Nephron (organoid): Measurements from ENCODE around the gene NUTM2A.
"Not testable (repeated sequence)": the region's sequence is repeated elsewhere in the genome, so short reads cannot be mapped to it uniquely, and the experiment has no call there.

Experiments
- H3K27ac Mint-ChIP-seq, 3 experiments: 2 replicates each; pipeline ENCODE4 v1.8.0; 2020; ENCODE audit warnings: mixed read lengths in 3 of 3, mild to moderate bottlenecking in 2 of 3, moderate library complexity in 1 of 3
- H3K27me3 Mint-ChIP-seq: 2 replicates; pipeline ENCODE4 v1.8.0; 2021; ENCODE audit warnings: low read depth, mild to moderate bottlenecking, moderate library complexity, mixed read lengths
- H3K36me3 Mint-ChIP-seq: 2 replicates; pipeline ENCODE4 v1.8.0; 2020; ENCODE audit warnings: low read depth, mixed read lengths
- H3K4me1 Mint-ChIP-seq: 2 replicates; pipeline ENCODE4 v1.8.0; 2020; ENCODE audit warnings: mixed read lengths
- H3K4me3 Mint-ChIP-seq, 3 experiments: 2 replicates each; pipeline ENCODE4 v1.8.0; 2020; ENCODE audit warnings: mild to moderate bottlenecking in 3 of 3, mixed read lengths in 3 of 3, moderate library complexity in 2 of 3
- H3K9me3 Mint-ChIP-seq: 2 replicates; pipeline ENCODE4 v1.8.0; 2020; ENCODE audit warnings: mixed read lengths

The NUTM2A gene

DNA sequence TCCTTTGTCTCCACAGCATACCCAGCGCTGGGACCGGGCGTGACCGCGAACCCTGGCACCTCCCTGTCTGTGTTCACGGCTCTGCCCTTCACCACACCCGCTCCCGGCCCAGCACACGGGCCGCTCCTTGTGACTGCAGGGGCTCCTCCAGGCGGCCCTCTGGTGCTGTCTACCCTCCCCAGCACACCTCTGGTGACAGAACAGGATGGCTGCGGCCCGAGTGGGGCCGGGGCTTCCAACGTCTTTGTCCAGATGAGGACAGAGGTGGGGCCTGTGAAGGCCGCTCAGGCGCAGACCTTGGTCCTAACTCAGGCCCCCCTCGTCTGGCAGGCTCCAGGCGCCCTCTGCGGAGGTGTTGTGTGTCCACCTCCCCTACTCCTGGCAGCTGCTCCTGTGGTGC is 3.0 kb downstream of the NUTM2A start:
- not testable (repeated sequence) for H3K9me3 Mint-ChIP-seq, H3K4me1 Mint-ChIP-seq, H3K4me3 Mint-ChIP-seq, H3K36me3 Mint-ChIP-seq, H3K27me3 Mint-ChIP-seq, H3K27ac Mint-ChIP-seq

DNA sequence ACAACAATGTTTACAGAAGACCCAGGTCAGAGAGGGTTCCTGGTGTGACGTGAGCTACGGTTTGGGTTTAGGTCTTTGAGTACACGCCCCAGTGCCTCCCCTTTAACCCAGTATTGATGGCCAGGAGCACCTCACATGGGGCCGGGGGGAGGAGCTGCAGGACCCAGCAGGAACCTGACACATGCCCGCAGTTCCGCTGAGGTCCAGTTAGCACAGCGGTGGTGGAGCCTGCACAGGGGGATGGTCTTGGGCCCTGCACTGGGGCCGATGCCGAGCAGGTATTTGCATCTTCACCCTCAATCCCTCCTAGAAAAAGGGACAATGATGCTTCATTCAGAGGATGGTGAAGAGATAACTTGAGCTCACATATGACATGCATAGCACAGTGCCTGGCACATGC is 4.0 kb downstream of the NUTM2A start:
- H3K27ac Mint-ChIP-seq, H3K4me1 Mint-ChIP-seq, H3K36me3 Mint-ChIP-seq, H3K4me3 Mint-ChIP-seq, H3K9me3 Mint-ChIP-seq, H3K27me3 Mint-ChIP-seq: not testable (repeated sequence)

DNA sequence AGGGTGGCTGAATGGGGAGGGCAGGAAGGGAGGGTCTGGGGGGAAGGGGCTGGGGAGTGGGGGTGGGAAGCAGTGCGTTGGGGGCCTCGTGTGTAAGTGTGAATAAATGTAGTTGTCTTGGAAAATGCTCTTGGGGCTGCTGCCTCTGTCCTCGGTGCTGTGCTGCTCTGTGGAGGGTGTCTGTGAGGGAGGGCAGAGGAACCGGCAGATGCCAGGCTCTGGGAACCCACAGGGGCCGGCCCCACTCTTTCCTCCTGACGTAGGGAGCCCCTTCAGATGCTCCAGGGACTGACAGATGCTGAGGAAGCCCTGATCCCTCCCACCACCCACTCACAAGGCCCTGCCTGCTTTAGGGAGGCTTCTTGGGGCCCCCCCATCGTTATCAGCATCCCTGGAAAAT is 9.6 kb downstream of the NUTM2A start:
- not testable (repeated sequence) for H3K27me3 Mint-ChIP-seq, H3K27ac Mint-ChIP-seq, H3K4me3 Mint-ChIP-seq, H3K4me1 Mint-ChIP-seq, H3K36me3 Mint-ChIP-seq, H3K9me3 Mint-ChIP-seq

DNA sequence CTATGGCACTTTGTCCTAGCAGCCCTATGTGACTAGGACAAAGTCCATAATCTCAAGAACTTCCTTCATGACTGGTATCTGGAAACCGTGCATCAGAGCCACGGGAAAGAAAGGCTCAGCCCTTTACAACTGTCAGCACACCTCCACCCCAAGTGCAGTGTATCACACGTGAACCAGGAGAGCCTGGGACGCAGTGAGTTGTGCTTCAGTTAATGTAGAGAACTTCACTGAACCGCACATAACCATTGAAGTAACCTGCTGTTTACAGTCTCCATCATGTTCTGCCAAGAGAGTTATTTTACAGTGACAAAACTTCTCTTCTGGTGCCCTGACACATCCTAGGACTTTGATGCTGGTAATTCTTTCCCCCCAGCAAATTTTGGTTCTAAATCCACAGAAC is 12.0 kb downstream of the NUTM2A start:
- not testable (repeated sequence) for H3K36me3 Mint-ChIP-seq, H3K9me3 Mint-ChIP-seq, H3K4me1 Mint-ChIP-seq, H3K27me3 Mint-ChIP-seq, H3K27ac Mint-ChIP-seq, H3K4me3 Mint-ChIP-seq

DNA sequence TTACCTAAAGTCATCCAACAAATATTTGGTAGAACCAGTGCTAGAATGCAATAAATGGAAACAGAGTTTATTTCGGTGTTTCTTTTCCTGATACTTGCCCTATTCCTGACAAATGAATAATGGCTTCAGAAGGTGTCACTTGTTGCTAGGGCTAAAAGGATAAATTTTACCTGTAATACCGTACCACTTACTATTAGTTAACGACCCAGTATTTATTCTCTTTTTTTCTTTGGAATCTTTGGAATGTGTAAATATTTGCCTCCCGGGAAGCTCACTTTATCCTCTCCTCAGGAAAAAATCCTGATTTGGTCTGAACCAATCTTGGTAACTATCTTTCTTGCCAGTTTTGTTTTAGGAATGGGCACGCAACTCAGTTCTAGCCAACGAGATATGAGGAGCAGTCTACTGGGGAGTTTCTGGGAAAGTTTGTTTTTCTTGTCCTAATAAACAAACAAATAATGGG is 14.1 kb downstream of the NUTM2A start:
- not testable (repeated sequence) for H3K27ac Mint-ChIP-seq, H3K9me3 Mint-ChIP-seq, H3K4me3 Mint-ChIP-seq, H3K36me3 Mint-ChIP-seq, H3K27me3 Mint-ChIP-seq, H3K4me1 Mint-ChIP-seq

DNA sequence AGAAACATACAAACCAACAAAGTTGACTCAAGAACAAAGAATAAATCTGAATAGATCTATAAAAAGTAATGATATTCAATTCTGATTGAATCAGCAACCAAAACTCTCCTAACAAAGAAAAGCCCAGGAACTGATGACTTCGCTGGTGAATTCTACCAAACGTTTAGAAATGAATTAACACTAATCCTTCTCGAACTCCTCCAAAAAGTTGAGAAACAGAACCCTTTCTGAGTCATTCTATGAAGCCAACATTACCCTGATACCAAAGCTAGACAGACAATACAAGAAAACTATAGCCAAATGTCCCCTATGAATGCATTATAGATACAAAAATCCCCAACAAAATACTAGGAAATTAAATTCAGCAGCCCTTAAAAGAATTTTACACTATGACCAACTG is 16.9 kb downstream of the NUTM2A start:
- not testable (repeated sequence) for H3K4me3 Mint-ChIP-seq, H3K9me3 Mint-ChIP-seq, H3K36me3 Mint-ChIP-seq, H3K27ac Mint-ChIP-seq, H3K4me1 Mint-ChIP-seq, H3K27me3 Mint-ChIP-seq

DNA sequence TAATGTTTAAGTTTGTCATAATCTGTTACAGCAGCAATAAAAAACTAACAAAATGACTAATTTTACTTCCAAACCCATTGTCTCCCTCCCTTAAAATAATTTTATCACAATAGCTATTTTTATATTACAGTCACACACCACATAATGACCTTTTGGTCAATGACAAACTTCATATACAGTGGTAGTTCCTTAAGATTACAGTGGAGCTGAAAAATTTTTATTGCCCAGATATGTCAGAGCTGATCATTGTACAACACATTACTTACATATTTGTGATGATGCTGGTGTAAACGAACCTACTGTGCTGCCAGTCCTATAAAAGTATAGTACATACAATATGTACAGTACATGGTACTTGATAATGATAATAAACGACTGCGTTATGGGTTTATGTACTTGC is 22.1 kb downstream of the NUTM2A start:
- H3K27me3 Mint-ChIP-seq, H3K36me3 Mint-ChIP-seq, H3K9me3 Mint-ChIP-seq, H3K4me1 Mint-ChIP-seq, H3K4me3 Mint-ChIP-seq, H3K27ac Mint-ChIP-seq: not testable (repeated sequence)

DNA sequence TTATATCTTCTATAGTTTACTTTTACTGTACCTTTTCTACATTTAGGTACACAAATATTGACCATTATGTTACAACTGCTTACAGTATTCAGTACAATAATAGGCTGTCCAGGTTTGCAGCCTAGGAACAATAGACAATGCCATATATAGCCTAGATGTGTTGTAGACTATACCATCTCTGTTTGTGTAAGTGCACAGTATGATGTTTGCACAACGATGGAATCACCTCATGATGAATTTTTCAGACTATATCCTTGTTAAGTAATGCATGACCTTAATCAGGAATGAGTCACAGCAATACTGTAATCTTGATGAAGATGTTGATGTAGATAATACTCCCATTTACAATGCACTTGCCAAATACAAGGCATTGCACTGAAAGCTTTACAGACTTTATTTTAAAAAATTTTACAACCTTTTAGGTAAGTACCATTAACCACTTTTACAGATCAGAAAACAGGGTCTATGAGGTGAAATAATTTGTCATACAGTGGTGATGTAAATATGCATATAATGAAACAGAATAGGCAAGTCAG is 23.6 kb downstream of the NUTM2A start:
- not testable (repeated sequence) for H3K27me3 Mint-ChIP-seq, H3K4me3 Mint-ChIP-seq, H3K9me3 Mint-ChIP-seq, H3K4me1 Mint-ChIP-seq, H3K36me3 Mint-ChIP-seq, H3K27ac Mint-ChIP-seq

DNA sequence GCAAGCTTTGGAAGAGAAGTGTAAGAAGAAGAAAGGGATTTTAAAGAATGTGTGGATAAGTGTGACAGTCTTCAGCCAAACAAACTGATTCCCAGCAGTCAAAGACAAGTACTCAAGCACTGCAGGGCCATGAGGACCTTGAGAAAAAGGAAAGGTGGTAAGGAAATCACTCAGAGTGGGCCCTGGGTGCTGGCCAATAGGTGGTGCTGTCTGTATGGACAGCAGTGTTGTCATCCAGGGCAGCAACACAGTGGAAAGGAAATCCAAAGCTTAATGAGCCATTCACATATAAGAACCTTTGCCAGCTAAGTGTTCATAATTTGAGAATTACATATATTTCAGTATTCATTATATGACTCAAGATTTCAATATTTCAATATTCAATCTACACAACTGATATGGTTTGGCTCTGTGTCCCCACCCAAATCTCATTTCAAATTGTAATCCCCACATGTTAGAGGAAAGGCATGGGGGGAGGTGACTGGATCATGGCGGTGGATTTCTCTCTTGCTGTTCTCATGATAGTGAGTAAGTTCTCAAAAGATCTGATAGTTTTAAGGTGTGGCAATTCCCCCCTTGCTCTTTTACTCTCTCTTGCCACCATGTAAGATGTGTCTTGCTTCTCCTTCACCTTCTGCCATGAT is 55.6 kb downstream of the NUTM2A start:
- H3K4me3 Mint-ChIP-seq, H3K27me3 Mint-ChIP-seq, H3K27ac Mint-ChIP-seq: not testable (repeated sequence)

More for the DNA sequence above, 55.6 kb downstream of the NUTM2A start:
- H3K36me3 Mint-ChIP-seq, H3K4me1 Mint-ChIP-seq, H3K9me3 Mint-ChIP-seq: not testable (repeated sequence)
